ENCODE results near the gene SPAG5.
A peak's percentile ranks its signal among the peaks of the same experiment; 100 is the strongest.
"Not testable (repeated sequence)": the region's sequence is repeated elsewhere in the genome, so short reads cannot be mapped to it uniquely, and the experiment has no call there.

SPAG5 gene

GRCh38 chr17:28579526-28579925, 19.3 kb downstream of the SPAG5 start:
- Histone ChIP-seq H3K36me3 (ENCODE audit: control insufficient read depth in 1 of 2, insufficient read depth in 2 of 2, low read length in 2 of 2) (peaks cover 8 to 51% of the 10 kb centered on the region in 2 donors), H3K27ac (ENCODE audit: low read depth, low read length) (no peak overlapping the region), H3K4me3 (ENCODE audit: low read depth in 1 of 2, low read length in 2 of 2) (no peak overlapping the region), H3K4me1 (ENCODE audit: control insufficient read depth in 1 of 2, insufficient read depth in 2 of 2, low read length in 2 of 2) (peaks cover 0 to 12% of the 10 kb centered on the region in 2 donors), H3K9me3 (ENCODE audit: control insufficient read depth in 1 of 2, low read length in 2 of 2) (no peaks in the 10 kb centered on the region), H3K9ac (ENCODE audit: low read depth in 1 of 2, low read length in 2 of 2) (no peak overlapping the region), H3K27me3 (ENCODE audit: control insufficient read depth in 1 of 2, insufficient read depth in 2 of 2, low read length in 2 of 2) (no peaks in the 10 kb centered on the region)

- H3K27me3 ChIP-seq (ENCODE audit: control insufficient read depth in 1 of 2, insufficient read depth in 2 of 2, low read length in 2 of 2) = no peaks in the 10 kb centered on the region
- no peak overlapping the region for H3K9ac ChIP-seq (ENCODE audit: low read depth in 1 of 2, low read length in 2 of 2)
- no peak overlapping the region for H3K4me3 ChIP-seq (ENCODE audit: low read depth in 1 of 2, low read length in 2 of 2)
- H3K9me3 ChIP-seq (ENCODE audit: control insufficient read depth in 1 of 2, low read length in 2 of 2) = no peaks in the 10 kb centered on the region
- H3K27ac ChIP-seq (ENCODE audit: low read depth, low read length) = no peak overlapping the region
- peaks cover 0 to 42% of the 10 kb centered on the region in 2 donors for H3K36me3 ChIP-seq (ENCODE audit: control insufficient read depth in 1 of 2, insufficient read depth in 2 of 2, low read length in 2 of 2)
- peaks cover 0 to 12% of the 10 kb centered on the region in 2 donors for H3K4me1 ChIP-seq (ENCODE audit: control insufficient read depth in 1 of 2, insufficient read depth in 2 of 2, low read length in 2 of 2)
Measured at GRCh38 chr17:28578246-28579195, 20.3 kb downstream of the SPAG5 start.

- no peak overlapping the region for H3K4me3 ChIP-seq (ENCODE audit: low read depth in 1 of 2, low read length in 2 of 2)
- H3K27me3 ChIP-seq (ENCODE audit: control insufficient read depth in 1 of 2, insufficient read depth in 2 of 2, low read length in 2 of 2) = no peaks in the 10 kb centered on the region
- no peak overlapping the region for H3K27ac ChIP-seq (ENCODE audit: low read depth, low read length)
- H3K36me3 ChIP-seq (ENCODE audit: control insufficient read depth in 1 of 2, insufficient read depth in 2 of 2, low read length in 2 of 2) = peaks cover 0 to 33% of the 10 kb centered on the region in 2 donors
- H3K9ac ChIP-seq (ENCODE audit: low read depth in 1 of 2, low read length in 2 of 2) = no peak overlapping the region
- H3K4me1 ChIP-seq (ENCODE audit: control insufficient read depth in 1 of 2, insufficient read depth in 2 of 2, low read length in 2 of 2) = peaks cover 2 to 17% of the 10 kb centered on the region in 2 donors
- H3K9me3 ChIP-seq (ENCODE audit: control insufficient read depth in 1 of 2, low read length in 2 of 2) = no peaks in the 10 kb centered on the region
Measured at GRCh38 chr17:28577466-28577824, 21.4 kb downstream of the SPAG5 start.

- Histone ChIP-seq H3K9me3 (ENCODE audit: control insufficient read depth in 1 of 2, low read length in 2 of 2) (no peaks in the 10 kb centered on the region), H3K4me1 (ENCODE audit: control insufficient read depth in 1 of 2, insufficient read depth in 2 of 2, low read length in 2 of 2) (peaks cover 8 to 23% of the 10 kb centered on the region in 2 donors), H3K36me3 (ENCODE audit: control insufficient read depth in 1 of 2, insufficient read depth in 2 of 2, low read length in 2 of 2) (peaks cover 0 to 27% of the 10 kb centered on the region in 2 donors), H3K9ac (ENCODE audit: low read depth in 1 of 2, low read length in 2 of 2) (peak within 1 kb of the TSS in 1 of 2 donors; percentile 66), H3K27ac (ENCODE audit: low read depth, low read length) (no peak within 1 kb of the TSS), H3K4me3 (ENCODE audit: low read depth in 1 of 2, low read length in 2 of 2) (peak within 1 kb of the TSS; percentile 33 to 42), H3K27me3 (ENCODE audit: control insufficient read depth in 1 of 2, insufficient read depth in 2 of 2, low read length in 2 of 2) (no peaks in the 10 kb centered on the region)
Measured at GRCh38 chr17:28576758-28577465, 21.9 kb downstream of the SPAG5 start, which contains the start of gene ALDOC. Gene ALDOC (minus strand): TSS chr17:28576895. CDS start chr17:28575532, 1,363 bp downstream.

GRCh38 chr17:28576016-28576415, 22.8 kb downstream of the SPAG5 start:
- not testable (repeated sequence) for H3K27me3 ChIP-seq (ENCODE audit: control insufficient read depth in 1 of 2, insufficient read depth in 2 of 2, low read length in 2 of 2); H3K27ac ChIP-seq (ENCODE audit: low read depth, low read length); H3K9me3 ChIP-seq (ENCODE audit: control insufficient read depth in 1 of 2, low read length in 2 of 2); H3K9ac ChIP-seq (ENCODE audit: low read depth in 1 of 2, low read length in 2 of 2); H3K4me3 ChIP-seq (ENCODE audit: low read depth in 1 of 2, low read length in 2 of 2)
- Histone ChIP-seq H3K36me3 (ENCODE audit: control insufficient read depth in 1 of 2, insufficient read depth in 2 of 2, low read length in 2 of 2) (peaks cover 0 to 26% of the 10 kb centered on the region in 2 donors), H3K4me1 (ENCODE audit: control insufficient read depth in 1 of 2, insufficient read depth in 2 of 2, low read length in 2 of 2) (peaks cover 9 to 25% of the 10 kb centered on the region in 2 donors)

GRCh38 chr17:28575126-28575795, 23.6 kb downstream of the SPAG5 start:
- H3K4me1 ChIP-seq (ENCODE audit: control insufficient read depth in 1 of 2, insufficient read depth in 2 of 2, low read length in 2 of 2) = peaks cover 9 to 30% of the 10 kb centered on the region in 2 donors
- H3K4me3 ChIP-seq (ENCODE audit: low read depth in 1 of 2, low read length in 2 of 2) = no peak overlapping the region
- H3K27me3 ChIP-seq (ENCODE audit: control insufficient read depth in 1 of 2, insufficient read depth in 2 of 2, low read length in 2 of 2) = no peaks in the 10 kb centered on the region
- H3K9ac ChIP-seq (ENCODE audit: low read depth in 1 of 2, low read length in 2 of 2) = no peak overlapping the region
- peaks cover 0 to 26% of the 10 kb centered on the region in 2 donors for H3K36me3 ChIP-seq (ENCODE audit: control insufficient read depth in 1 of 2, insufficient read depth in 2 of 2, low read length in 2 of 2)
- no peaks in the 10 kb centered on the region for H3K9me3 ChIP-seq (ENCODE audit: control insufficient read depth in 1 of 2, low read length in 2 of 2)
- H3K27ac ChIP-seq (ENCODE audit: low read depth, low read length) = no peak overlapping the region

GRCh38 chr17:28574526-28574925, 24.3 kb downstream of the SPAG5 start:
- H3K4me1 ChIP-seq (ENCODE audit: control insufficient read depth in 1 of 2, insufficient read depth in 2 of 2, low read length in 2 of 2) = peaks cover 16 to 33% of the 10 kb centered on the region in 2 donors
- H3K9ac ChIP-seq (ENCODE audit: low read depth in 1 of 2, low read length in 2 of 2) = no peak overlapping the region
- H3K9me3 ChIP-seq (ENCODE audit: control insufficient read depth in 1 of 2, low read length in 2 of 2) = no peaks in the 10 kb centered on the region
- H3K27me3 ChIP-seq (ENCODE audit: control insufficient read depth in 1 of 2, insufficient read depth in 2 of 2, low read length in 2 of 2) = no peaks in the 10 kb centered on the region
- H3K27ac ChIP-seq (ENCODE audit: low read depth, low read length) = no peak overlapping the region
- H3K4me3 ChIP-seq (ENCODE audit: low read depth in 1 of 2, low read length in 2 of 2) = no peak overlapping the region
- peaks cover 0 to 19% of the 10 kb centered on the region in 2 donors for H3K36me3 ChIP-seq (ENCODE audit: control insufficient read depth in 1 of 2, insufficient read depth in 2 of 2, low read length in 2 of 2)

- peaks cover 16 to 33% of the 10 kb centered on the region in 2 donors for H3K4me1 ChIP-seq (ENCODE audit: control insufficient read depth in 1 of 2, insufficient read depth in 2 of 2, low read length in 2 of 2)
- no peaks in the 10 kb centered on the region for H3K9me3 ChIP-seq (ENCODE audit: control insufficient read depth in 1 of 2, low read length in 2 of 2)
- no peak overlapping the region for H3K9ac ChIP-seq (ENCODE audit: low read depth in 1 of 2, low read length in 2 of 2)
- peaks cover 0 to 16% of the 10 kb centered on the region in 2 donors for H3K36me3 ChIP-seq (ENCODE audit: control insufficient read depth in 1 of 2, insufficient read depth in 2 of 2, low read length in 2 of 2)
- H3K27ac ChIP-seq (ENCODE audit: low read depth, low read length) = no peak overlapping the region
- no peak overlapping the region for H3K4me3 ChIP-seq (ENCODE audit: low read depth in 1 of 2, low read length in 2 of 2)
- no peaks in the 10 kb centered on the region for H3K27me3 ChIP-seq (ENCODE audit: control insufficient read depth in 1 of 2, insufficient read depth in 2 of 2, low read length in 2 of 2)
Measured at GRCh38 chr17:28573966-28574480, 24.8 kb downstream of the SPAG5 start.

GRCh38 chr17:28573521-28573920, 25.3 kb downstream of the SPAG5 start:
- Histone ChIP-seq H3K4me1 (ENCODE audit: control insufficient read depth in 1 of 2, insufficient read depth in 2 of 2, low read length in 2 of 2) (peaks cover 16 to 33% of the 10 kb centered on the region in 2 donors), H3K9ac (ENCODE audit: low read depth in 1 of 2, low read length in 2 of 2) (no peak overlapping the region), H3K36me3 (ENCODE audit: control insufficient read depth in 1 of 2, insufficient read depth in 2 of 2, low read length in 2 of 2) (peaks cover 0 to 11% of the 10 kb centered on the region in 2 donors), H3K9me3 (ENCODE audit: control insufficient read depth in 1 of 2, low read length in 2 of 2) (no peaks in the 10 kb centered on the region), H3K4me3 (ENCODE audit: low read depth in 1 of 2, low read length in 2 of 2) (no peak overlapping the region), H3K27me3 (ENCODE audit: control insufficient read depth in 1 of 2, insufficient read depth in 2 of 2, low read length in 2 of 2) (no peaks in the 10 kb centered on the region), H3K27ac (ENCODE audit: low read depth, low read length) (no peak overlapping the region)
